NB4 (cell line): Measurements from ENCODE around the gene CD24.

Experiments
- POLR2A ChIP-seq: IDR thresholded peaks from 2 replicates; pipeline ENCODE4 v1.6.1; 2011; ENCODE audit warnings: mild to moderate bottlenecking; ENCODE audit not compliant: insufficient read length; ENCODE audit errors: extremely low read depth
- TF ChIP-seq, protein P1 (sequence below): IDR thresholded peaks from one replicate; pipeline ENCODE4 v1.5.1; 2012; ENCODE audit warnings: low read depth, low read length

DNA sequence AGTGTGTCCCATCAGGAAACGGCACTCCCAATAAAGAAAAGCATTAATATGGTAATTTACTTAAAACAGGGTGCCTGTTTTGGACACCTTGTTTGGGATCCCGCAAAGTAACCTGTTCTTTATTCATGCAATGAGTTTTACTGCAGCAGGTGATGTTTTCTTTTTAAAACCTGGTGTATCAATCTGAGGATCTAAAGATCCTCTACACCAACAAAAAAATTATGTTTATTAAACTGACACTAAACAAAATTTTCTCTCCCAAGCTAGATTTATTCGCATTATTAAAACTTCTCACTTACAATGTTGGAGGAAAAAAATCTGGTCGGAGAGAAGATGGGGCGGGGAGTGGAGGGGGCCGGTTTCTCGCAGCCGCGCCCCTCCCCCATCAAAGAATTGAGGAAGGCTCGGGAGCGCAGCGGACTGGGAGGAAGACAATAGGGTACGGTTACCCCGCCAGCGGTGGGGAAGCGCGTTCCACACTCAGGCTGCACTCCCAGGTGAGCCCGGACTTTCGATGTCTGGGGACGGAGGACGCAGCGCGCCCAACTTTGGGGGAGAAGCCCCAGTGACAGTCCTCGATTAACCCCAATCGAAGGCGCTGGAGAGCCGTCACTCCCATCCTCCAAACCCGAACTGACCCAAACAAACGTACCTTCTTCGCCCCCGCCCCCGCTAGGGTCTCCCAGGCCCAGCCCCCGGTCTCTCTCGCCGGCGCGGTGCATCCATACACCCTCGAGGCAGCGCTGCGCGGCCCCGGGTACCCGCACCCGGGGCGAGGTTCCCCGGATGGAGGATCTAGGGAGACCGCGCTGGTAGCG, 1.3 kb downstream of the CD24 start:
- TF ChIP-seq, protein P1, sequence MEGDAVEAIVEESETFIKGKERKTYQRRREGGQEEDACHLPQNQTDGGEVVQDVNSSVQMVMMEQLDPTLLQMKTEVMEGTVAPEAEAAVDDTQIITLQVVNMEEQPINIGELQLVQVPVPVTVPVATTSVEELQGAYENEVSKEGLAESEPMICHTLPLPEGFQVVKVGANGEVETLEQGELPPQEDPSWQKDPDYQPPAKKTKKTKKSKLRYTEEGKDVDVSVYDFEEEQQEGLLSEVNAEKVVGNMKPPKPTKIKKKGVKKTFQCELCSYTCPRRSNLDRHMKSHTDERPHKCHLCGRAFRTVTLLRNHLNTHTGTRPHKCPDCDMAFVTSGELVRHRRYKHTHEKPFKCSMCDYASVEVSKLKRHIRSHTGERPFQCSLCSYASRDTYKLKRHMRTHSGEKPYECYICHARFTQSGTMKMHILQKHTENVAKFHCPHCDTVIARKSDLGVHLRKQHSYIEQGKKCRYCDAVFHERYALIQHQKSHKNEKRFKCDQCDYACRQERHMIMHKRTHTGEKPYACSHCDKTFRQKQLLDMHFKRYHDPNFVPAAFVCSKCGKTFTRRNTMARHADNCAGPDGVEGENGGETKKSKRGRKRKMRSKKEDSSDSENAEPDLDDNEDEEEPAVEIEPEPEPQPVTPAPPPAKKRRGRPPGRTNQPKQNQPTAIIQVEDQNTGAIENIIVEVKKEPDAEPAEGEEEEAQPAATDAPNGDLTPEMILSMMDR = no peak
- no peak for TF ChIP-seq POLR2A
